Measurements from ENCODE around the gene TMEM19. TPM values are rescaled to one million over a fixed set of nuclear protein-coding genes. Genes with fewer than 3 reads are reported as not detected.

The TMEM19 gene
- total and polyA plus RNA-seq, 2 experiments from 2014 or later: 6.5 to 14.1 TPM

DNA sequence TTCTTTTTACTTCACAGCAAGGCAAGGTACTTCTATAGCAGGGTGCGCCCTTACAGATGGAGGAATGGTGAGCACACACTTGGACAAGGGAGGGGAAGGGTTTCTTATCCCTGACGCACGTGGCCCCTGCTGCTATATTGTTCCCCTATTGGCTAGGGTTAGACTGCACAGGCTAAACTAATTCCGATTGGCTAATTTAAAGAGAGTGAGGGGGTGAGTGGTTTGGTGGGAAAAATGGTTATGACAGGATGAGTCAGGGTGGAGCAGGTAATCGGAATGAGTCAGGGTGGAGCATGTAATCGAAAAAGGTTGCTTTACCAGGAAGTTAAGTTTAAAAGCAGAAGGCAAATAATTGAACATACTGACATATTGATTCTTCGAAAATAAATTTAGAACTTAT lies 45.1 kb downstream of the TMEM19 start:
- H3K4me3 Mint-ChIP-seq: no peak overlapping the region
- H3K79me2 ChIP-seq (replicated peaks; ENCODE audit: insufficient read depth): no peaks in the 10 kb centered on the region
- H3K27me3 ChIP-seq (ENCODE audit: insufficient read depth): no peaks in the 10 kb centered on the region
- H3K4me3 ChIP-seq: no peak overlapping the region
- H3F3A ChIP-seq (replicated peaks; ENCODE audit: low read depth): no peaks in the 10 kb centered on the region
- peaks cover 5% of the 10 kb centered on the region; the same call in 1 of the 2 replicates for H3K9me2 ChIP-seq (ENCODE audit: insufficient read depth)
- H3K27me3 Mint-ChIP-seq (ENCODE audit: insufficient read depth, low read depth, poor library complexity): peaks cover 2% of the 10 kb centered on the region
- no peak for ATAC-seq
- H3K9me3 Mint-ChIP-seq: no peaks in the 10 kb centered on the region
- DNase-seq (ENCODE audit: low spot score): no peak
- no peak overlapping the region for H2AFZ ChIP-seq
- no peaks in the 10 kb centered on the region for H3K36me3 ChIP-seq (ENCODE audit: insufficient read depth)
- no peak overlapping the region for H3K27ac ChIP-seq (ENCODE audit: low read depth)
- H3K4me2 ChIP-seq: no peak overlapping the region
- TF ChIP-seq NANOG (IDR thresholded peaks at IDR 0.05; ENCODE audit: borderline replicate concordance): no peak
- no peak for TF ChIP-seq EZH2phosphoT487 (IDR thresholded peaks at IDR 0.05; ENCODE audit: unreplicated experiment)
- no peak for TF ChIP-seq POLR2AphosphoS5 (IDR thresholded peaks at IDR 0.05; ENCODE audit: low read depth)
- TF ChIP-seq, protein P1, sequence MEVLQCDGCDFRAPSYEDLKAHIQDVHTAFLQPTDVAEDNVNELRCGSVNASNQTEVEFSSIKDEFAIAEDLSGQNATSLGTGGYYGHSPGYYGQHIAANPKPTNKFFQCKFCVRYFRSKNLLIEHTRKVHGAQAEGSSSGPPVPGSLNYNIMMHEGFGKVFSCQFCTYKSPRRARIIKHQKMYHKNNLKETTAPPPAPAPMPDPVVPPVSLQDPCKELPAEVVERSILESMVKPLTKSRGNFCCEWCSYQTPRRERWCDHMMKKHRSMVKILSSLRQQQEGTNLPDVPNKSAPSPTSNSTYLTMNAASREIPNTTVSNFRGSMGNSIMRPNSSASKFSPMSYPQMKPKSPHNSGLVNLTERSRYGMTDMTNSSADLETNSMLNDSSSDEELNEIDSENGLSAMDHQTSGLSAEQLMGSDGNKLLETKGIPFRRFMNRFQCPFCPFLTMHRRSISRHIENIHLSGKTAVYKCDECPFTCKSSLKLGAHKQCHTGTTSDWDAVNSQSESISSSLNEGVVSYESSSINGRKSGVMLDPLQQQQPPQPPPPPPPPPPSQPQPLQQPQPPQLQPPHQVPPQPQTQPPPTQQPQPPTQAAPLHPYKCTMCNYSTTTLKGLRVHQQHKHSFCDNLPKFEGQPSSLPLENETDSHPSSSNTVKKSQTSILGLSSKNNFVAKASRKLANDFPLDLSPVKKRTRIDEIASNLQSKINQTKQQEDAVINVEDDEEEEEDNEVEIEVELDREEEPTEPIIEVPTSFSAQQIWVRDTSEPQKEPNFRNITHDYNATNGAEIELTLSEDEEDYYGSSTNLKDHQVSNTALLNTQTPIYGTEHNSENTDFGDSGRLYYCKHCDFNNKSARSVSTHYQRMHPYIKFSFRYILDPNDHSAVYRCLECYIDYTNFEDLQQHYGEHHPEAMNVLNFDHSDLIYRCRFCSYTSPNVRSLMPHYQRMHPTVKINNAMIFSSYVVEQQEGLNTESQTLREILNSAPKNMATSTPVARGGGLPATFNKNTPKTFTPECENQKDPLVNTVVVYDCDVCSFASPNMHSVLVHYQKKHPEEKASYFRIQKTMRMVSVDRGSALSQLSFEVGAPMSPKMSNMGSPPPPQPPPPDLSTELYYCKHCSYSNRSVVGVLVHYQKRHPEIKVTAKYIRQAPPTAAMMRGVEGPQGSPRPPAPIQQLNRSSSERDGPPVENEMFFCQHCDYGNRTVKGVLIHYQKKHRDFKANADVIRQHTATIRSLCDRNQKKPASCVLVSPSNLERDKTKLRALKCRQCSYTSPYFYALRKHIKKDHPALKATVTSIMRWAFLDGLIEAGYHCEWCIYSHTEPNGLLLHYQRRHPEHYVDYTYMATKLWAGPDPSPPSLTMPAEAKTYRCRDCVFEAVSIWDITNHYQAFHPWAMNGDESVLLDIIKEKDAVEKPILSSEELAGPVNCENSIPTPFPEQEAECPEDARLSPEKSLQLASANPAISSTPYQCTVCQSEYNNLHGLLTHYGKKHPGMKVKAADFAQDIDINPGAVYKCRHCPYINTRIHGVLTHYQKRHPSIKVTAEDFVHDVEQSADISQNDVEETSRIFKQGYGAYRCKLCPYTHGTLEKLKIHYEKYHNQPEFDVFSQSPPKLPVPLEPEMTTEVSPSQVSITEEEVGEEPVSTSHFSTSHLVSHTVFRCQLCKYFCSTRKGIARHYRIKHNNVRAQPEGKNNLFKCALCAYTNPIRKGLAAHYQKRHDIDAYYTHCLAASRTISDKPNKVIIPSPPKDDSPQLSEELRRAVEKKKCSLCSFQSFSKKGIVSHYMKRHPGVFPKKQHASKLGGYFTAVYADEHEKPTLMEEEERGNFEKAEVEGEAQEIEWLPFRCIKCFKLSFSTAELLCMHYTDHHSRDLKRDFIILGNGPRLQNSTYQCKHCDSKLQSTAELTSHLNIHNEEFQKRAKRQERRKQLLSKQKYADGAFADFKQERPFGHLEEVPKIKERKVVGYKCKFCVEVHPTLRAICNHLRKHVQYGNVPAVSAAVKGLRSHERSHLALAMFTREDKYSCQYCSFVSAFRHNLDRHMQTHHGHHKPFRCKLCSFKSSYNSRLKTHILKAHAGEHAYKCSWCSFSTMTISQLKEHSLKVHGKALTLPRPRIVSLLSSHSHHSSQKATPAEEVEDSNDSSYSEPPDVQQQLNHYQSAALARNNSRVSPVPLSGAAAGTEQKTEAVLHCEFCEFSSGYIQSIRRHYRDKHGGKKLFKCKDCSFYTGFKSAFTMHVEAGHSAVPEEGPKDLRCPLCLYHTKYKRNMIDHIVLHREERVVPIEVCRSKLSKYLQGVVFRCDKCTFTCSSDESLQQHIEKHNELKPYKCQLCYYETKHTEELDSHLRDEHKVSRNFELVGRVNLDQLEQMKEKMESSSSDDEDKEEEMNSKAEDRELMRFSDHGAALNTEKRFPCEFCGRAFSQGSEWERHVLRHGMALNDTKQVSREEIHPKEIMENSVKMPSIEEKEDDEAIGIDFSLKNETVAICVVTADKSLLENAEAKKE (CRISPR knock-in tag; IDR thresholded peaks at IDR 0.05): no peak
- no peak for TF ChIP-seq CREB1 (CRISPR knock-in tag; IDR thresholded peaks at IDR 0.05; ENCODE audit: low read depth)
- TF ChIP-seq JUNB (IDR thresholded peaks at IDR 0.05; ENCODE audit: unreplicated experiment): no peak
- TF ChIP-seq, protein P2, sequence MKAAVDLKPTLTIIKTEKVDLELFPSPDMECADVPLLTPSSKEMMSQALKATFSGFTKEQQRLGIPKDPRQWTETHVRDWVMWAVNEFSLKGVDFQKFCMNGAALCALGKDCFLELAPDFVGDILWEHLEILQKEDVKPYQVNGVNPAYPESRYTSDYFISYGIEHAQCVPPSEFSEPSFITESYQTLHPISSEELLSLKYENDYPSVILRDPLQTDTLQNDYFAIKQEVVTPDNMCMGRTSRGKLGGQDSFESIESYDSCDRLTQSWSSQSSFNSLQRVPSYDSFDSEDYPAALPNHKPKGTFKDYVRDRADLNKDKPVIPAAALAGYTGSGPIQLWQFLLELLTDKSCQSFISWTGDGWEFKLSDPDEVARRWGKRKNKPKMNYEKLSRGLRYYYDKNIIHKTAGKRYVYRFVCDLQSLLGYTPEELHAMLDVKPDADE (IDR thresholded peaks at IDR 0.05): no peak
- TF ChIP-seq, protein P3, sequence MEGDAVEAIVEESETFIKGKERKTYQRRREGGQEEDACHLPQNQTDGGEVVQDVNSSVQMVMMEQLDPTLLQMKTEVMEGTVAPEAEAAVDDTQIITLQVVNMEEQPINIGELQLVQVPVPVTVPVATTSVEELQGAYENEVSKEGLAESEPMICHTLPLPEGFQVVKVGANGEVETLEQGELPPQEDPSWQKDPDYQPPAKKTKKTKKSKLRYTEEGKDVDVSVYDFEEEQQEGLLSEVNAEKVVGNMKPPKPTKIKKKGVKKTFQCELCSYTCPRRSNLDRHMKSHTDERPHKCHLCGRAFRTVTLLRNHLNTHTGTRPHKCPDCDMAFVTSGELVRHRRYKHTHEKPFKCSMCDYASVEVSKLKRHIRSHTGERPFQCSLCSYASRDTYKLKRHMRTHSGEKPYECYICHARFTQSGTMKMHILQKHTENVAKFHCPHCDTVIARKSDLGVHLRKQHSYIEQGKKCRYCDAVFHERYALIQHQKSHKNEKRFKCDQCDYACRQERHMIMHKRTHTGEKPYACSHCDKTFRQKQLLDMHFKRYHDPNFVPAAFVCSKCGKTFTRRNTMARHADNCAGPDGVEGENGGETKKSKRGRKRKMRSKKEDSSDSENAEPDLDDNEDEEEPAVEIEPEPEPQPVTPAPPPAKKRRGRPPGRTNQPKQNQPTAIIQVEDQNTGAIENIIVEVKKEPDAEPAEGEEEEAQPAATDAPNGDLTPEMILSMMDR (conservative IDR thresholded peaks at IDR 0.05; ENCODE audit: low read depth in 2 of 2): no peak
- no peak for TF ChIP-seq STAT1 (IDR thresholded peaks at IDR 0.05; ENCODE audit: unreplicated experiment)
- no peak for TF ChIP-seq EZH2 (IDR thresholded peaks at IDR 0.05; ENCODE audit: low read depth, unreplicated experiment)
- H3K36me3 Mint-ChIP-seq (ENCODE audit: low read depth): no peaks in the 10 kb centered on the region
- H4K20me1 ChIP-seq (replicated peaks; ENCODE audit: insufficient read depth): no peaks in the 10 kb centered on the region
- peaks cover 4% of the 10 kb centered on the region for H3K4me1 Mint-ChIP-seq
- no peaks in the 10 kb centered on the region for H3K4me1 ChIP-seq (ENCODE audit: insufficient read depth)
- H3K27ac Mint-ChIP-seq: no peak overlapping the region
